ENCODE results near the gene GRIA1. TPM values are rescaled to one million over a fixed set of nuclear protein-coding genes. Genes with fewer than 3 reads are reported as not detected.
A peak's percentile ranks its signal among the peaks of the same experiment; 100 is the strongest.
"Not testable (repeated sequence)": the region's sequence is repeated elsewhere in the genome, so short reads cannot be mapped to it uniquely, and the experiment has no call there.

GRIA1 gene
- total RNA-seq, 1 experiment from 2014 or later: not detected

DNA sequence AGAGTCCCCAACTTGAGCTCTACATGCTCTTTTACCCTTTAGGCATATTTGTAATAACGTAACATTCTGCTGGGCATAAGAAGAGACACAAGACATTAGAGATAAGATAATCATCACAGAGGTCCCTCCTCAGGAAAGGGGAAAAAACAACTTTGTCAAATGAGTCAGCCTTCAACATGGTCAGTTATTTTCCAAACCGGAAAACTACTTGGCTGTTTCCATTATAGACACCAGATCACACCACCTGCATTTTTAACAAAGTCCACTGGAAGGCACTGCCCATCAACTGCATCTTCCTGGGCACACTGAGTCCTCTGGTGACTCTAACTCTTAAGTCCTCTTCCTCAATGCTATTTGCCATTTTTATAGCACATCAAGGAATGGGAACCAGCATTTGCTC, 326.4 kb downstream of the GRIA1 start:
- in situ Hi-C loops (cut with HindIII; ENCODE audit: low pct_unique_long_range_greater_than_20kb, low sequenced_read_pairs): no loop called here

DNA sequence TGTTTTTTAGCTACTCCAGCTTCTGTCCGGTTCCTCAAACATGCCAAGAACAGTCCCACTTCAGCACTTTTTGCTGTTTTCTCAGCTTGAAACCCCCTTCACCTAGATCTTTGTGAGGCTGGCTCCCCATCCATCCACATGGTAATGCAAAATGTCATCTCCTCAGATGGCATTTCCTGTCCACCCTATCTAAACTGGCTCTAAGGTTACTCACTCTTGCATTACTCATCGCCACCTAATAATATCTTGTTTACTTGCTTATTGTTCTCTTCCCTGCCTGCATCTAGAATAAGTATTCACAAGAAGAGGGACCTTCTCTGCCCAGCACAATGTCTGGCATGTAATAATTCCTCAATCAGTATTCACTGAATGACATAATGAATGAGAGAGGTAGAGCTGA, 328.2 kb downstream of the GRIA1 start:
- no peak for DNase-seq (ENCODE audit: low read depth)
- in situ Hi-C loops (cut with HindIII; ENCODE audit: low pct_unique_long_range_greater_than_20kb, low sequenced_read_pairs): no loop called here

More for the DNA sequence above, 326.4 kb downstream of the GRIA1 start:
- DNase-seq (ENCODE audit: low read depth): no peak

DNA sequence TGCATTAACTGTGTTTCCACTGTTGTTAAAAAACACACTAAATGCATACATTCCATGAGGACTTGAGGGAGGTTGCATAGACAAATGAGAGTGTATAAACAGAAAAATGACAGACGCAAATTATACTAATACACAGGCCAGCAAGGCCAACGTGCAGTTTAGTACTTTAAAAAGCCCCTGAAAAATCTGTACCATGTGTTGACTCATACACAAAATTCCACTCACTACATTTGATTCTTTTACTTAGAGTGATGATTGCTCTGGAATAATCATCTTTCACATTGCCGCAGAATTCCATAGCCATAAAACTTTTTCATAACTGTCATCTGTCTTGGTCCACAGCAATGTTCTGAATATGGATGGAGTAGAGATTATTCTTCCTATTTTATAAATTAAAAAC, 332.6 kb downstream of the GRIA1 start:
- no peak for DNase-seq (ENCODE audit: low read depth)
- in situ Hi-C loops (cut with HindIII; ENCODE audit: low pct_unique_long_range_greater_than_20kb, low sequenced_read_pairs): no loop called here

DNA sequence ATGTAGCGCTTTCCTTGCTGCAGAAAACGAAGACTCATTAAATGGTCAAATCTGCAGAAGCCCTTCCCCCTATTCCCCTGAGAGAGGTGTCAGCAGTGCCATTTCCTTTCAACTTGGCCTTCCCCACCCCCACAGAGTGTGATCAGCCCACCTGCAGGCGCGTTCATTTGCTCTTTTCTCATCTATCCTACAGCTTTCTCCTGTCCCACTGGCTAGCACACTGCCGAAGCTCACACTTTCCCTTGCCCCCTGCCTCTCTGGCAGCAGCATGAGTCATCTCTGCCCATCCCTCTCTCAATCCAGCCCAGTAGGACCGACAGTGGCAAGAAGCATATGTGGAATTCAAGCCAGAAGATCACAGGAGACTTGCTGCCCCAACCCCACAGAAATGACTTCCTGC, 334.4 kb downstream of the GRIA1 start:
- in situ Hi-C loops (cut with HindIII; ENCODE audit: low pct_unique_long_range_greater_than_20kb, low sequenced_read_pairs): no loop called here
- DNase-seq (ENCODE audit: low read depth): no peak

DNA sequence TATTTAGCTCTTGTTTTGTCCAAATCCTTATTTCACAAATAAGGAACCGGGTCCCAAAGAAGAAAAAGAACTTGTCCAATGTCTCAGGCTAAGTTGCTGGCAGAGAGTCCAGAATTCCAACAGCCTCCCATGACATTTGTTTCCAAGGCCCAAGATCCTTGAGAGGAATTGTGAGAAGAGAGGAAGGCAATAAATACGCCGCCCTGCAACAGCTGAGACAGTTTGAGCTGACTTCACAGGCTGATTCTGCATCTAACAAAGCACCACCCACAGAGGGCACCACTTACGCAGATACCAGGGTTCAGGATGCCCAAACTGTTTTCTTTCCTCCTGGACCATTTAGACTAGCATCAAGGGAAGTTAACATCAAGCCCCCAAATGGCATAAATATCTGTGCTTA, 336.9 kb downstream of the GRIA1 start:
- no peak for DNase-seq (ENCODE audit: low read depth)
- in situ Hi-C loops (cut with HindIII; ENCODE audit: low pct_unique_long_range_greater_than_20kb, low sequenced_read_pairs): no loop called here

DNA sequence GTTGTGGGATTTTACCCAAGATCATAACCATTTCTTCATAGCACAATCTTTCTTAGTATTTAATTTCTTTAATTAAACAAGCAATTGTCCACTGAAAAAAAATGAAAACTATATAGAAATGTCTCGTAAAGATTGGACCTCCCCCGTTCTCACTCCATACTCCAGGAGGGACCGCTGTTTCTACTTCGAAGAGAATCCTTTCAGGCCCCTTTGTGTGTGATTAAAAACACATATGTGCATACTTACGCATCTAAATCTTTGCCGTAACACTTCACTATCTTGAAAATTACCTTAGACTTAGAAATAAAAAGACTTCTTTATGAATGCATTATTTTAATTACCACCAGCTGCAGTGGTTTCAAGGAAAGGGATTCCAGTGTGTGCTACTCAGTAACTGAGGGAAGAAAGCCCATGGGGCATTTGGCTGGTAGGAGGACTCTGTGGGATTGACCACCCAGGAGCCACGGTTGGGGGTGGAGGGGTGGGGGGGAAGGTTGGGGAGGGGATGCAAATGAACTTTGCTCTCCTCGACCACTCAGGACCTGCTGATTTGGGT, 339.1 kb downstream of the GRIA1 start:
- no peak for DNase-seq (ENCODE audit: low read depth)
- in situ Hi-C loops (cut with HindIII; ENCODE audit: low pct_unique_long_range_greater_than_20kb, low sequenced_read_pairs): no loop called here

DNA sequence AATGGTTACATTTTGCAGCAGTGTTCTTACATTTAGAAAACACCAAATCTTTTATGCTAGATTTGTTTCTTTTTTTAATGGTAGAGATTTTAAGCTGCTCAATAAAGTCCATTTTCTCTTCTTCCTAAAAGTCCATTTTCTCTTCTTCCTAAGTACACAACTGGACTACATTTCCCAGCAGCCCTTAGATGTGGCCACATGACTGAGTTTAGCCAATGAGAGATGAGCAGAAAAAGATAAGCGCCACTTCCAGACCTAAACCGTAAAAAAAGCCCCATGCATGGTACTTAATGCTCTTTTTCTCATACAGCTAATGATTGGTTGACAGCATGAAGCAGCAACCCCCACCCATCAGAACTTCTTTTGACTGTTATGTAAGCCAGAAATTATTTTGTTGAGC, 341.5 kb downstream of the GRIA1 start:
- DNase-seq (ENCODE audit: low read depth): peak; percentile 19
- in situ Hi-C loops (cut with HindIII; ENCODE audit: low pct_unique_long_range_greater_than_20kb, low sequenced_read_pairs): no loop called here

DNA sequence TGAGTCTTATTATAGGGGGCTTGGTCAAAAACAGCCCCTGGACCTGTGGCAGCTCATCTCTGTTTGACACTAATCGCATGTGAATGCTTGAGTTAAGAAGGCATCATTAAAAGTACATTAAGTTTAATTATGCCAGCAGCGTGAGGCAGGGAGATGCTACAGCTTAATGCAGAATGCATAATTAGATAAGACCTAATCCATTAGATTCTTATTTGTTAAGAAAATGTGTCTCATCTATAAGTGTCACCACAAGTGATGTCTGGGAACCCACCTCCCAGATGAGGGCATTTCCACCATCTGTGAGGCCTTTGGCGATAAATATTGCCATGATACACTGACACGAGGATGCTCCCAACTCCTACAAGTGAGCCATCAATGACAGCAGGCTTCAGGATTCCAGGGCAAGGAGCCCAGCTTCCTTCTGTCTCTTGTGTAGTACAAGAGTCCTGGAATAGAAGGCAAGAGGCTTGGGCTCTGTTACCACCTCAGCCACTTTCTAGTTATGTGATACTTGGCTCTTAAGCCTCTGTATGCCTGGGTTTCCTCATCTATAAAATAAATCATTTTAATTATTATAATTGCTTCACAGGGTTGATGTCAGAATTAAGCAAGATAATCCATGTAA, 345.5 kb downstream of the GRIA1 start:
- in situ Hi-C loops (cut with HindIII; ENCODE audit: low pct_unique_long_range_greater_than_20kb, low sequenced_read_pairs): no loop called here
- DNase-seq (ENCODE audit: low read depth): no peak

DNA sequence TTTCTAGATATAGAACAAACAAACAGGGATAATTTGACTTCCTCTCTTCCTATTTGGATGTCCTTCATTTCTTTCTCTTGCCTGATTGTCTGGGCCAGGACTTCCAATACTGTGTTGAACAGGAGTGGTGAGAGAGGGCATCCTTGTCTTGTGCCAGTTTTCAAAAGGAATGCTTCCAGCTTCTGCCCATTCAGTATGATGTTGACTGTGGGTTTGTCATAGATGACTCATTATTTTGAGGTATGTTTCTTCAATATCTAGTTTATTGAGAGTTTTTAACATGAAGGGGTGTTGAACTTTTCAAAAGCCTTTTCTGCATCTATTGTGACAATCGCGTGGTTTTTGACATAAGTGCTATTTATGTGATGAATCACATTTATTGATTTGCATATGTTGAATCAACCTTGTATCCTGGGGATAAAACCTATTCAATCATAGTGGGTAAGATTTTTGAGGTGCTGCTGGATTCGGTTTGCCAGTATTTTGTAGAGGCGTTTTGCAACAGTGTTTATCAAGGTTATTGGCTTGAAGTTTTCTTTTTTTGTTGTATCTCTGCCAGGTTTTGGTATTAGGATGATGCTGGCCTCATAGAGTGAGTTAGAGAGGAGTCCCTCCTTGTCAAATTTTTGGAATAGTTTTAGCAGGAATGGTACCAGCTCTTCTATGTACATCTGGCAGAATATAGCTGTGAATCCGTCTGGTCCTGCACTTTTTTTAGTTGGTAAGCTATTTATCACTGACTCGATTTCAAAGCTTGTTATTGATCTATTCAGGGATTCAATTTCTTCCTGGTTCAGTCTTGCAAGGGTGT, 359.0 kb downstream of the GRIA1 start:
- in situ Hi-C loops (cut with HindIII; ENCODE audit: low pct_unique_long_range_greater_than_20kb, low sequenced_read_pairs); DNase-seq (ENCODE audit: low read depth): not testable (repeated sequence)

DNA sequence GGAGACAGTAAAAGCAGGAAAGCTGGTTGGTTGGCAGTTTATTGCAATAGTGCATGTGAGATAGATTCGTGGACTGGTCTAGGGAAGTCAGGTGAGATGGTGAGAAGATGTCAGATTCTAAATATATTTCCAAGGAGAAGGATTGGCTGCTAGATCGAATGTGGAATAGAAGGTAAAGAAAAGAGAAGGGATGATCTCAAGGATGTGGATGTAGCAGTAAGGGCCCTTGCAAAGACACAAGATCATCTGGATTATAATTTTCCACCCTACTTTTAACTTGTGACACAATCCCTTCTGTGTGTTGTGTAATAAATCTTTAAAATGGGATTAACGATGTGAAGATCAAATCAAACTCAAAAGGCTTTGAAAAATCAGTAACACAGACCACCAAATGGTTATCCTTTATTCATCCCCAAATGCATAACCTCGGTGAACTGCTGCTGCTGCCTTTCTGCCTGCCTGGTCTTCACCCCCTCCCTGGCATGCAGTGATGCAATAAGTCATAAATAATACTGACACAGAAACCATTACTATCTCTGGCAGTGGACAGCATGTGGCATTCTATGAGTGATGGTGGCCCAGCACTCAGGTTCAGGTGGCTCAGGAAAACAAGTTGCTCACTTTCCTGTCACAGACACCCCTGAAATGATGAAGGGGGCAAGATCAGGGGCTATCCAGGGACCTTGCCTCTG, 369.9 kb downstream of the GRIA1 start:
- in situ Hi-C loops (cut with HindIII; ENCODE audit: low pct_unique_long_range_greater_than_20kb, low sequenced_read_pairs): no loop called here
- no peak for DNase-seq (ENCODE audit: low read depth)

DNA sequence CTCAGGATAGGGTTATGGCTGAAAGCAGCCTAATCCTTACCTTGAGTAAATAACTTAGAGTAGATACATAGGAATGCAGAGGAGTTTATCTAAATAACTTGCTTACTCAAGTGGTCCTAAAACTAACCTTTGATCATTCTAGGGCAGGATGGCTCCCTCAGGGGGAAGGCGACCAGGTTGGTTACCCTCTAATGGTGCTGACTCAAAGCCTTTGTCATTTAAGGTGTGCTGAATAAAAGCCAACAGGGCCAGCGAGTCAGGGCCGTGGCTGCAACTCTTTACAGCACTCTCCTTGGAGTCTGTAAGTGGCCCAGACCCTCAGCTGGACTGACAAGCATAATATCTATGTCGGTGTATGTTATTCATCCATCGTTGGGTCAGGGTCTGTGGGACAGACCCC, 372.4 kb downstream of the GRIA1 start:
- DNase-seq (ENCODE audit: low read depth); in situ Hi-C loops (cut with HindIII; ENCODE audit: low pct_unique_long_range_greater_than_20kb, low sequenced_read_pairs): not testable (repeated sequence)
